ENCODE results near the gene DEDD.

DEDD gene

GRCh38 chr1:161163793-161164192 lies 31.3 kb upstream of the DEDD start:
- DNase-seq (ENCODE audit: low read depth): no peak

- DNase-seq (ENCODE audit: low read depth): no peak
Observed at GRCh38 chr1:161162806-161163205, 30.3 kb upstream of the DEDD start.

- no peak for DNase-seq (ENCODE audit: low read depth)
Observed at GRCh38 chr1:161162052-161162451, 29.6 kb upstream of the DEDD start.

- DNase-seq (ENCODE audit: low read depth): no peak
Observed at GRCh38 chr1:161161652-161162051, 29.2 kb upstream of the DEDD start.

- no peak for DNase-seq (ENCODE audit: low read depth)
Observed at GRCh38 chr1:161160671-161161145, 28.2 kb upstream of the DEDD start.

- no peak for DNase-seq (ENCODE audit: low read depth)
Observed at GRCh38 chr1:161159913-161160243, 27.4 kb upstream of the DEDD start.

GRCh38 chr1:161159087-161159912 lies 26.8 kb upstream of the DEDD start, which contains the start of gene USP21:
Gene USP21 (plus strand): TSS chr1:161159500. CDS start chr1:161160641, 1,141 bp downstream.
- peak; percentile 79 for DNase-seq (ENCODE audit: low read depth)

GRCh38 chr1:161158316-161159010 lies 26.0 kb upstream of the DEDD start:
- no peak for DNase-seq (ENCODE audit: low read depth)

GRCh38 chr1:161157867-161158266 lies 25.4 kb upstream of the DEDD start:
- no peak for DNase-seq (ENCODE audit: low read depth)

- peak; percentile 91 for DNase-seq (ENCODE audit: low read depth)
Observed at GRCh38 chr1:161153682-161154337, 21.3 kb upstream of the DEDD start, which contains the start of gene UFC1. Gene UFC1 (plus strand): TSS chr1:161153978. CDS start chr1:161153998, 20 bp downstream.

GRCh38 chr1:161153176-161153575 lies 20.7 kb upstream of the DEDD start:
- DNase-seq (ENCODE audit: low read depth): no peak

GRCh38 chr1:161145832-161146231 lies 13.4 kb upstream of the DEDD start:
- DNase-seq (ENCODE audit: low read depth): no peak

GRCh38 chr1:161140755-161141400 lies 8.4 kb upstream of the DEDD start:
- DNase-seq (ENCODE audit: low read depth): no peak

GRCh38 chr1:161139766-161140165 lies 7.3 kb upstream of the DEDD start:
- DNase-seq (ENCODE audit: low read depth): peak; percentile 52

GRCh38 chr1:161138431-161138830 lies 6.0 kb upstream of the DEDD start:
- no peak for DNase-seq (ENCODE audit: low read depth)

- no peak for DNase-seq (ENCODE audit: low read depth)
Observed at GRCh38 chr1:161137881-161138280, 5.4 kb upstream of the DEDD start.

- peak; percentile 31 for DNase-seq (ENCODE audit: low read depth)
Observed at GRCh38 chr1:161133220-161133740, 813 bp upstream of the DEDD start.

GRCh38 chr1:161131523-161132409 lies 701 bp downstream of the DEDD start:
- DNase-seq (ENCODE audit: low read depth): no peak

- no peak for DNase-seq (ENCODE audit: low read depth)
Observed at GRCh38 chr1:161130266-161130665, 2.2 kb downstream of the DEDD start.

- no peak for DNase-seq (ENCODE audit: low read depth)
Observed at GRCh38 chr1:161128591-161129420, 3.7 kb downstream of the DEDD start.

All from amniotic epithelial cell (primary cell).